HL-60 (cell line): ENCODE measurements around the gene CD69.

ENCODE experiments used
- GABPA ChIP-seq: IDR thresholded peaks from 2 replicates; pipeline ENCODE4 v1.6.1; 2012; ENCODE audit warnings: low read depth
- POLR2AphosphoS5 ChIP-seq: IDR thresholded peaks from 2 replicates; pipeline ENCODE4 v1.6.1; 2012; ENCODE audit warnings: low read depth
- SPI1 ChIP-seq: IDR thresholded peaks from 2 replicates; pipeline ENCODE4 v1.6.1; 2012; ENCODE audit warnings: low read depth, mild to moderate bottlenecking, borderline replicate concordance
- TF ChIP-seq, protein P1 (sequence below): IDR thresholded peaks from one replicate; pipeline ENCODE4 v1.5.1; 2011; ENCODE audit warnings: low read length, control low read depth, inconsistent platforms; ENCODE audit not compliant: insufficient read depth

DNA sequence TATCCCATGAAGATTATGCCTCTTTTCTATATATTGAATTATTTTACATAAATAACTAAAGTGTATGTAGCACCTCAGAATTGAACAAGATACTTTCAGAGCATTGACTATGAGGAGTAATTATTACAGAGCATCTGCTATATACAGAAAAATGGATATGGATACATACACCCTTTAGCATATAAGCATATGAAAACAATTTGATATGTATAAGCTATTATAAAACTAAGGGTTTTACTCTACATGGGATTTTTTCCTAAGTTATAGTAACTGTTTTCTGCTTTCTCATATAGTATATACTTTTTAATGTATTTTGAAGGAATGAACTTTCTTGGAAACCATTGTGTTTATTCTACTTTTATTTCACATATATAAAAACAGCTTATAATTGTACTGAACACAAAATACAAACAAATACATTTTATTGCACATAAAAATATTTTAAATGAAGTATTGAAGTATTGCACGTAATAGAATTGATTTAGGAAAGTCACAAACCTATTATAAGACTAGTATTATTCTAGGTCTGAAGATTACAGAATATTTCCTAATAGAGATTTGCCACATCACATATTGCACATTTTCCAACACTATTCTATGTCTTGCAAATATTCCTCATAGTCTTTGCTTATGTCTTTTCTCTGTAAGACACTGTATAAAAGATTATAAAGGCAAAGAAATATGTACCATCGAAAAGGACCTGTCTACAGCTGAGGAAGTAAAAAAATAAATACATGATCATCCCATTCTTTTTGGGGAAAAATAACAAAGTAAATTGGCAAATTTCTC lies 8.4 kb downstream of the CD69 start:
- TF ChIP-seq, protein P1, sequence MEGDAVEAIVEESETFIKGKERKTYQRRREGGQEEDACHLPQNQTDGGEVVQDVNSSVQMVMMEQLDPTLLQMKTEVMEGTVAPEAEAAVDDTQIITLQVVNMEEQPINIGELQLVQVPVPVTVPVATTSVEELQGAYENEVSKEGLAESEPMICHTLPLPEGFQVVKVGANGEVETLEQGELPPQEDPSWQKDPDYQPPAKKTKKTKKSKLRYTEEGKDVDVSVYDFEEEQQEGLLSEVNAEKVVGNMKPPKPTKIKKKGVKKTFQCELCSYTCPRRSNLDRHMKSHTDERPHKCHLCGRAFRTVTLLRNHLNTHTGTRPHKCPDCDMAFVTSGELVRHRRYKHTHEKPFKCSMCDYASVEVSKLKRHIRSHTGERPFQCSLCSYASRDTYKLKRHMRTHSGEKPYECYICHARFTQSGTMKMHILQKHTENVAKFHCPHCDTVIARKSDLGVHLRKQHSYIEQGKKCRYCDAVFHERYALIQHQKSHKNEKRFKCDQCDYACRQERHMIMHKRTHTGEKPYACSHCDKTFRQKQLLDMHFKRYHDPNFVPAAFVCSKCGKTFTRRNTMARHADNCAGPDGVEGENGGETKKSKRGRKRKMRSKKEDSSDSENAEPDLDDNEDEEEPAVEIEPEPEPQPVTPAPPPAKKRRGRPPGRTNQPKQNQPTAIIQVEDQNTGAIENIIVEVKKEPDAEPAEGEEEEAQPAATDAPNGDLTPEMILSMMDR: no peak
- TF ChIP-seq GABPA: no peak
- TF ChIP-seq POLR2AphosphoS5: no peak
- TF ChIP-seq SPI1: no peak
